ENCODE measurements around the gene ZC3H7B.
A peak's percentile ranks its signal among the peaks of the same experiment; 100 is the strongest.
"Not testable (repeated sequence)": the region's sequence is repeated elsewhere in the genome, so short reads cannot be mapped to it uniquely, and the experiment has no call there.

ZC3H7B gene

GRCh38 chr22:41395531-41396240 is 94.4 kb downstream of the ZC3H7B start:
- no peak for TF ChIP-seq CTCF (IDR thresholded peaks at IDR 0.05; ENCODE audit: low read depth, low read length)
- peaks cover 30% of the 10 kb centered on the region for H3K36me3 ChIP-seq
- no peaks in the 10 kb centered on the region for H3K9me3 ChIP-seq
- DNase-seq = no peak
- no peaks in the 10 kb centered on the region for H3K4me1 ChIP-seq
- H3K4me3 ChIP-seq (ENCODE audit: low read depth, low read length) = no peak overlapping the region
- no peaks in the 10 kb centered on the region for H3K27me3 ChIP-seq

GRCh38 chr22:41397143-41397811 is 96.0 kb downstream of the ZC3H7B start:
- DNase-seq = no peak
- no peaks in the 10 kb centered on the region for H3K27me3 ChIP-seq
- no peaks in the 10 kb centered on the region for H3K4me1 ChIP-seq
- no peak overlapping the region for H3K4me3 ChIP-seq (ENCODE audit: low read depth, low read length)
- H3K9me3 ChIP-seq = no peaks in the 10 kb centered on the region
- TF ChIP-seq CTCF (IDR thresholded peaks at IDR 0.05; ENCODE audit: low read depth, low read length) = no peak
- peaks cover 26% of the 10 kb centered on the region for H3K36me3 ChIP-seq

- H3K4me1 ChIP-seq = no peaks in the 10 kb centered on the region
- no peaks in the 10 kb centered on the region for H3K27me3 ChIP-seq
- DNase-seq = no peak
- peaks cover 26% of the 10 kb centered on the region for H3K36me3 ChIP-seq
- no peaks in the 10 kb centered on the region for H3K9me3 ChIP-seq
- H3K4me3 ChIP-seq (ENCODE audit: low read depth, low read length) = no peak overlapping the region
- no peak for TF ChIP-seq CTCF (IDR thresholded peaks at IDR 0.05; ENCODE audit: low read depth, low read length)
Measured at GRCh38 chr22:41398921-41399320, 97.6 kb downstream of the ZC3H7B start.

- DNase-seq = peak; percentile 70
- TF ChIP-seq CTCF (IDR thresholded peaks at IDR 0.05; ENCODE audit: low read depth, low read length) = no peak
Measured at GRCh38 chr22:41401781-41402648, 100.7 kb downstream of the ZC3H7B start.

GRCh38 chr22:41402851-41403250 is 101.5 kb downstream of the ZC3H7B start:
- not testable (repeated sequence) for H3K4me1 ChIP-seq; DNase-seq; H3K36me3 ChIP-seq; H3K4me3 ChIP-seq (ENCODE audit: low read depth, low read length); H3K9me3 ChIP-seq; H3K27me3 ChIP-seq

More at GRCh38 chr22:41401781-41402648, 100.7 kb downstream of the ZC3H7B start:
- no peaks in the 10 kb centered on the region for H3K9me3 ChIP-seq
- peaks cover 1% of the 10 kb centered on the region for H3K36me3 ChIP-seq
- H3K4me1 ChIP-seq = no peaks in the 10 kb centered on the region
- no peaks in the 10 kb centered on the region for H3K27me3 ChIP-seq
- H3K4me3 ChIP-seq (ENCODE audit: low read depth, low read length) = peak overlapping the region; percentile 5; the same call in 1 of the 2 replicates

GRCh38 chr22:41403532-41404318 is 102.4 kb downstream of the ZC3H7B start:
- DNase-seq = peak; percentile 90
- Histone ChIP-seq H3K9me3 (no peaks in the 10 kb centered on the region), H3K27me3 (no peaks in the 10 kb centered on the region), H3K4me3 (ENCODE audit: low read depth, low read length) (no peak overlapping the region), H3K4me1 (no peaks in the 10 kb centered on the region), H3K36me3 (no peaks in the 10 kb centered on the region)
- peak; percentile 98 for TF ChIP-seq CTCF (IDR thresholded peaks at IDR 0.05; ENCODE audit: low read depth, low read length)
